Left ventricle myocardium inferior (tissue), 1 donor: Measurements from ENCODE around the gene IER5. TPM values are rescaled to one million over a fixed set of nuclear protein-coding genes. Genes with fewer than 3 reads are reported as not detected.
"Not testable (repeated sequence)": the region's sequence is repeated elsewhere in the genome, so short reads cannot be mapped to it uniquely, and the experiment has no call there.

Experiments used
- DNase-seq: peaks from one replicate; pipeline ENCODE4 v3.0.0-alpha.2; 2020
- H3K27ac ChIP-seq: fragments of 200-600 bp; replicated peaks from 2 replicates; pipeline ENCODE4 v1.8.0; 2021
- H3K27me3 ChIP-seq: fragments of 200-600 bp; 2 replicates; pipeline ENCODE4 v1.8.0; 2021; ENCODE audit warnings: low read depth
- H3K36me3 ChIP-seq: fragments of 200-600 bp; 2 replicates; pipeline ENCODE4 v1.8.0; 2021
- H3K4me1 ChIP-seq: fragments of 200-600 bp; 2 replicates; pipeline ENCODE4 v1.8.0; 2021
- H3K4me3 ChIP-seq: fragments of 200-600 bp; 2 replicates; pipeline ENCODE4 v1.8.0; 2021; ENCODE audit warnings: mild to moderate bottlenecking, moderate library complexity
- H3K9me3 ChIP-seq: fragments of 200-600 bp; replicated peaks from 2 replicates; pipeline ENCODE4 v1.8.0; 2021
- intact Hi-C: fragments of 100-400 bp; cut with micrococcal nuclease; formaldehyde crosslinking; loops from one replicate; pipeline ENCODE4 v1.11.0; 2022
- total RNA-seq: library from RNA; stranded (reverse); fragmentation: NEBNext Ultra II Directional; extraction: Animal tissue kit (Norgen Biotek cat#: 25700); gene quantifications from one replicate; pipeline ENCODE4 v1.2.1, GENCODE V29; 2021
- TF ChIP-seq, protein P1 (sequence below): fragments of 200-600 bp; IDR thresholded peaks from 2 replicates; pipeline ENCODE4 v1.8.0; 2021; ENCODE audit warnings: antibody characterized with exemption, mild to moderate bottlenecking, borderline replicate concordance
- donor health status: DM: no; HTN: yes; CAD: no; lungs with severe emphysema.

IER5 gene
- total RNA-seq, 1 donor from 2014 or later = 22.1 TPM

DNA sequence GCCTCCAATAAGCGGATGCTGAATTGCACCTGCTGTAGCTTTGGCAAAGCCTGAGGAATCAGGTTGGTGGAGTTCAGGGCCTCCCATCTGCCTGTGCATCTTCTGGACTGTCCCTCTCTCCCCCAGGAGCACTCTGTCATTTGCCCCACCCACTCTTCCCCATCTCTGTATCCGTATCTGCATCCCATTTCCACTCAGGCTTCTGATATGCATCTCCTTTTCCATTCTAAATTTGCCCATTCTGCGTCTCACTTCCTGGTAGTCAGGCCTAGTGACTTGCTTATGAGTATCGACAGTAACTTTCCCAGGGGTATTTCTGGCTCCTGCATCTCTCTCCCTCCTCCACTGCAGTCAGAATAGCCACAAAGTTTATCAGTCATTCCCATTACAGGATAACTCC, 39.1 kb upstream of the IER5 start:
- no peaks in the 10 kb centered on the region for H3K36me3 ChIP-seq
- no peaks in the 10 kb centered on the region for H3K9me3 ChIP-seq
- no peak overlapping the region for H3K4me3 ChIP-seq
- intact Hi-C loops = no loop called here
- H3K4me1 ChIP-seq = no peaks in the 10 kb centered on the region
- TF ChIP-seq, protein P1, sequence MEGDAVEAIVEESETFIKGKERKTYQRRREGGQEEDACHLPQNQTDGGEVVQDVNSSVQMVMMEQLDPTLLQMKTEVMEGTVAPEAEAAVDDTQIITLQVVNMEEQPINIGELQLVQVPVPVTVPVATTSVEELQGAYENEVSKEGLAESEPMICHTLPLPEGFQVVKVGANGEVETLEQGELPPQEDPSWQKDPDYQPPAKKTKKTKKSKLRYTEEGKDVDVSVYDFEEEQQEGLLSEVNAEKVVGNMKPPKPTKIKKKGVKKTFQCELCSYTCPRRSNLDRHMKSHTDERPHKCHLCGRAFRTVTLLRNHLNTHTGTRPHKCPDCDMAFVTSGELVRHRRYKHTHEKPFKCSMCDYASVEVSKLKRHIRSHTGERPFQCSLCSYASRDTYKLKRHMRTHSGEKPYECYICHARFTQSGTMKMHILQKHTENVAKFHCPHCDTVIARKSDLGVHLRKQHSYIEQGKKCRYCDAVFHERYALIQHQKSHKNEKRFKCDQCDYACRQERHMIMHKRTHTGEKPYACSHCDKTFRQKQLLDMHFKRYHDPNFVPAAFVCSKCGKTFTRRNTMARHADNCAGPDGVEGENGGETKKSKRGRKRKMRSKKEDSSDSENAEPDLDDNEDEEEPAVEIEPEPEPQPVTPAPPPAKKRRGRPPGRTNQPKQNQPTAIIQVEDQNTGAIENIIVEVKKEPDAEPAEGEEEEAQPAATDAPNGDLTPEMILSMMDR = no peak
- no peak for DNase-seq
- no peak overlapping the region for H3K27ac ChIP-seq
- no peaks in the 10 kb centered on the region for H3K27me3 ChIP-seq

DNA sequence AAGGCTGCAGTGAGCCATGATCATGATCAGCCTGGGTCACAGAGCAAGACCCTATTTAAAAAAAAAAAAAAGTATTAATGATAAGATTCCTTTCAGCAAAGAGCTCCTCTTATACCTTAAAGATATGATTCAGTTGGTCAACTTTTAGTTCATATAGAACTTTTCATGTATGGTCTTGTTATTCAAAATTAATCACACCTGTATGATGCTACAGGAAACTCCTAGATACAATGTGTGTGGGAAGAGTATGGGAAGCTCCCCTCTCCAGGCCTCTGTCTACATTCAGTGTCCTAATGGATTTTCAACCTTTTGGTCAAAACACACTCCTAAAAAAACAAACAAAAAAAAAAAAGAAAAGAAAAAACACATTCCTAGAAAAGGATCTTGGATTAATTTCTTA, 37.6 kb upstream of the IER5 start:
- H3K27ac ChIP-seq = no peak overlapping the region
- DNase-seq = no peak
- H3K27me3 ChIP-seq = no peaks in the 10 kb centered on the region
- H3K36me3 ChIP-seq = no peaks in the 10 kb centered on the region
- intact Hi-C loops = no loop called here
- no peaks in the 10 kb centered on the region for H3K9me3 ChIP-seq
- H3K4me1 ChIP-seq = no peaks in the 10 kb centered on the region
- TF ChIP-seq, protein P1 = no peak
- no peak overlapping the region for H3K4me3 ChIP-seq

DNA sequence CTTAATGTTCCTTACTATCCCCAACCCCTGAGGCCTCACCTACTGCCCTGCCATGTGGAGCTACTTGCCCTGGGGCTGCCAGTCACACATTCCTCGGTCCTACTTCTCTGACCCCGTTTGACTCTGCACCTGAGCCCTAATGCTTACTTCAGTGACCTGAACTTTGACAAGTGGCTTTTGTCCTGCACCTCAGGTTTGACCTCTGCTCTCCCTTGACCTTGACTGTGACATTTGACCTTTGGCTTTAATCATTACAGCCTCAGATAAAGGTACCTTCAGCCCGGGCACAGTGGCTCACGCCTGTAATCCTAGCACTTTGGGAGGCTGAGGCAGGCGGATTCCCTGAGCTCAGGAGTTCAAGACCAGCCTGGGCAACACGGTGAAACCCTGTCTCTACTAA, 31.9 kb upstream of the IER5 start:
- Histone ChIP-seq H3K27ac (peak overlapping the region; percentile 31), H3K9me3 (peaks cover 6% of the 10 kb centered on the region), H3K4me3 (no peak overlapping the region), H3K36me3 (no peaks in the 10 kb centered on the region), H3K4me1 (peaks cover 30% of the 10 kb centered on the region), H3K27me3 (no peaks in the 10 kb centered on the region)
- TF ChIP-seq, protein P1 = no peak
- intact Hi-C loops = no loop called here
- no peak for DNase-seq

DNA sequence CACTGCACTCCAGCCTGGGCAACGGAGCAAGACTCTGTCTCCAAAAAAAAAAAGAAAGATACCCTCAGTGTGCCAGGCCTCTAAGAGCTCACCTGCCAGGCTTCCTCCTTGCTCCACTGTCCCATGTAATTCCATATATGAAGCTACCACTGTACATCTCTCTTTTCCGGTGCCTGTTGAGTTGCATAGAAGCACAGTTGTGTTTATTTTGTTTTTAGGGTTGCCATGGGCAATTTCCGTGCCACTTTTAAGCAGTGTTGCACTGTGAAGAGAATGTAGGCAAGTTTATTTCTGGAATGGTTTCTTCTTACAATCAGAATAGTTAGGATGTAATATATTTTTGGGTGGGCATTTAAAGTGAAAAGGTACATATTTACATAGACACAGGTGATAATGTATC, 31.4 kb upstream of the IER5 start:
- no peaks in the 10 kb centered on the region for H3K36me3 ChIP-seq
- H3K27ac ChIP-seq = peak overlapping the region; percentile 31

DNA sequence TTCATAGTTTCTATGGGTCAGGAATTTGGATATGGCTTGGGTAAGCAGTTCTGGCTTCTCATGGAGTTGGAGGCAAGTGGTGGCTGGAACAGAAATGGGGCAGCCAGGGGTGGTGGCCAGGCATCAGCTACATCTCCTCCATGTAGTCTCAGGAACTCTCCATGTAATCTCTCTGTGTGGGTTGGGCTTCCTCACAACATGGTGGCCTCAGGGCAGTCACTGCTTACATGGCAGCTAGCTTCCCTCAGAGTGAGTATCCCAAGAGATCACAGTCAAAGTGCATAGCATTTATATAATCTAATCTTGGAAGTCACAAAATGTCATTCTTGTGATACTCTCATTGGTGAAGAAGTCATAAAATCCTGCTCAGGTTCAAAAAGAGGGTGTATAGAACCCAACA, 29.1 kb upstream of the IER5 start:
- H3K9me3 ChIP-seq = peaks cover 6% of the 10 kb centered on the region
- H3K27ac ChIP-seq = no peak overlapping the region
- intact Hi-C loops = no loop called here
- peaks cover 52% of the 10 kb centered on the region for H3K4me1 ChIP-seq
- no peak overlapping the region for H3K4me3 ChIP-seq
- no peaks in the 10 kb centered on the region for H3K36me3 ChIP-seq
- no peak for DNase-seq
- TF ChIP-seq, protein P1 = no peak
- H3K27me3 ChIP-seq = no peaks in the 10 kb centered on the region

More for the DNA sequence above, 31.4 kb upstream of the IER5 start:
- intact Hi-C loops = no loop called here
- H3K4me1 ChIP-seq = peaks cover 34% of the 10 kb centered on the region
- no peaks in the 10 kb centered on the region for H3K27me3 ChIP-seq
- TF ChIP-seq, protein P1 = no peak
- no peak overlapping the region for H3K4me3 ChIP-seq
- no peak for DNase-seq
- H3K9me3 ChIP-seq = peaks cover 6% of the 10 kb centered on the region

DNA sequence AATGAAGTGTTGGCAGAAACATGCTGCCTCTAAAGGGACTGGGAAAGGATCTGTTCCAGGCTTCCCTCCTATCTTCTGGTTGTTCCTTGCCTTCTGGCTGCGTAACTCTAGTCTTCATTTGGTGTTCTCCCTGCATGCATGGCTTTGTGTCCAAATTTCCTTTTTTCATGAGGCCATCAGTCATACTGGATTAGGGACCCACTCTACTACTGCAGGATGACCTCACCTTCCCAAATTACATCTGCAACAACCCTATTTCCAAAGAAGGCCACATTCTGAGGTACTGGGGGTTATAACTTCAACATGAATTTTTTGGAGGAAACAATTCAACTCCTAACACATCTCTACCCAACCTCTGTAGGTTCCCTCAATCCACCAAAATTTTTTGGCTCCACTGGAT, 28.4 kb upstream of the IER5 start:
- H3K9me3 ChIP-seq = peaks cover 6% of the 10 kb centered on the region
- intact Hi-C loops = no loop called here
- no peak overlapping the region for H3K4me3 ChIP-seq
- DNase-seq = no peak
- TF ChIP-seq, protein P1 = no peak
- no peaks in the 10 kb centered on the region for H3K27me3 ChIP-seq
- no peak overlapping the region for H3K27ac ChIP-seq
- H3K36me3 ChIP-seq = no peaks in the 10 kb centered on the region
- peaks cover 54% of the 10 kb centered on the region for H3K4me1 ChIP-seq

DNA sequence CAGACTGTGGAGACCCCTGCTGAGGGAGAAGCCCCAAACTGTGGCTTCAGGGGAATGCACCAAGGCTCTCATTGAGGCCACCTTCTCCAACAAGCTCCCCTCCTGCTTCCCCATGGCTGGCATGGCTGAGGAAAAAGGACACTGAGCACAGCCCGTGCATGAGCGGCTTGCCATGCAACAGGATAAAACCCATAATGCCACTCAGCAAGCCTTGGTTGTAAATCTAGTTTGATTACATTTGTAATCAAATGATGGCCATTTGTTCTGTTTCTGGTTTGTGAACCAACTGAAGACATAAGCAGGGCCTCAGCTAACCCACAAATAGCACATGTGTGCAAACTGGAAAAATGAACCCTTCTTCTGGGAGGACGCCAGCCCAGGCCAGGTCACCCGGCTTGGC, 27.6 kb upstream of the IER5 start:
- peaks cover 54% of the 10 kb centered on the region for H3K4me1 ChIP-seq
- intact Hi-C loops = not testable (repeated sequence)

More for the DNA sequence above, 27.6 kb upstream of the IER5 start:
- not testable (repeated sequence) for H3K27ac ChIP-seq, H3K9me3 ChIP-seq, H3K27me3 ChIP-seq, H3K36me3 ChIP-seq, H3K4me3 ChIP-seq, DNase-seq
